OCI-LY1 (cell line): ENCODE measurements around the gene COX6B1.

ENCODE experiments used
- H2AFZ ChIP-seq: fragments of 200-600 bp; sonication (generic), shearing (Covaris generic); 2 replicates; pipeline ENCODE4 v1.6.0; 2014; ENCODE audit warnings: antibody characterized with exemption, mild to moderate bottlenecking, low read length
- H3F3A ChIP-seq: fragments of 200-600 bp; sonication (generic), shearing (Covaris generic); 2 replicates; pipeline ENCODE4 v1.6.0; 2014; ENCODE audit warnings: mild to moderate bottlenecking, antibody characterized with exemption, low read length, moderate library complexity; ENCODE audit not compliant: insufficient read depth
- H3K27ac ChIP-seq: fragments of 200-600 bp; sonication (generic); 2 replicates; pipeline ENCODE4 v1.5.1; 2014; ENCODE audit warnings: low read length, mixed run types, mild to moderate bottlenecking, low read depth; ENCODE audit not compliant: poor library complexity, severe bottlenecking
- H3K27me3 ChIP-seq: fragments of 200-600 bp; sonication (generic); 2 replicates; pipeline ENCODE4 v1.6.0; 2014; ENCODE audit warnings: antibody characterized with exemption, mild to moderate bottlenecking, low read length, moderate library complexity; ENCODE audit not compliant: insufficient read depth
- H3K36me3 ChIP-seq: fragments of 200-600 bp; sonication (generic); 2 replicates; pipeline ENCODE4 v1.6.1; 2014; ENCODE audit warnings: mild to moderate bottlenecking, antibody characterized with exemption, low read length, moderate library complexity, mixed read lengths; ENCODE audit not compliant: insufficient read depth
- H3K4me1 ChIP-seq: fragments of 200-600 bp; sonication (generic); 2 replicates; pipeline ENCODE4 v1.5.1; 2014; ENCODE audit warnings: mild to moderate bottlenecking, low read length, moderate library complexity; ENCODE audit not compliant: insufficient read depth, severe bottlenecking
- H3K4me2 ChIP-seq: fragments of 200-600 bp; sonication (generic), shearing (Covaris generic); 2 replicates; pipeline ENCODE4 v1.6.1; 2014; ENCODE audit warnings: low read length
- H3K4me3 ChIP-seq: fragments of 200-600 bp; sonication (generic); 2 replicates; pipeline ENCODE4 v1.5.1; 2014; ENCODE audit warnings: low read length, low read depth, mild to moderate bottlenecking, mixed read lengths; ENCODE audit not compliant: poor library complexity, severe bottlenecking
- H3K79me2 ChIP-seq: fragments of 200-600 bp; shearing (Covaris generic); 2 replicates; pipeline ENCODE4 v1.6.1; 2016; ENCODE audit warnings: mixed run types, low read length, mixed read lengths; ENCODE audit not compliant: insufficient read depth
- H3K9ac ChIP-seq: fragments of 200-600 bp; sonication (generic), shearing (Covaris generic); 2 replicates; pipeline ENCODE4 v1.6.1; 2014; ENCODE audit warnings: mild to moderate bottlenecking, low read length, mixed read lengths
- H3K9me2 ChIP-seq: fragments of 200-600 bp; sonication (generic), shearing (Covaris generic); 2 replicates; pipeline ENCODE4 v1.6.1; 2014; ENCODE audit warnings: low read depth, mild to moderate bottlenecking, low read length, mixed read lengths
- H3K9me3 ChIP-seq: fragments of 200-600 bp; shearing (Covaris generic); 2 replicates; pipeline ENCODE4 v1.6.1; 2014; ENCODE audit warnings: low read length, mixed read lengths
- H4K20me1 ChIP-seq: fragments of 200-600 bp; sonication (generic), shearing (Covaris generic); 2 replicates; pipeline ENCODE4 v1.6.0; 2016; ENCODE audit warnings: mild to moderate bottlenecking, low read length; ENCODE audit not compliant: insufficient read depth
- CTCF ChIP-seq: fragments of 200-600 bp; sonication (generic), shearing (Covaris generic); IDR thresholded peaks from 2 replicates; pipeline ENCODE4 v1.5.1; 2017; ENCODE audit warnings: mild to moderate bottlenecking, antibody characterized with exemption, low read length, moderate library complexity, mixed read lengths
- EZH2 ChIP-seq: fragments of 200-600 bp; sonication (generic), shearing (Covaris generic); IDR thresholded peaks from 2 replicates; pipeline ENCODE4 v1.8.0; 2017; ENCODE audit warnings: borderline replicate concordance, mixed run types, mild to moderate bottlenecking, antibody characterized with exemption, low read length, moderate library complexity, mixed read lengths

The COX6B1 gene

GRCh38 chr19:35656700-35657099 is 8.6 kb downstream of the COX6B1 start:
- Histone ChIP-seq H3F3A (no peaks in the 10 kb centered on the region), H3K9ac (no peak overlapping the region), H3K9me3 (no peaks in the 10 kb centered on the region), H3K36me3 (peaks cover 69% of the 10 kb centered on the region), H3K27ac (no peak overlapping the region), H2AFZ (no peak overlapping the region), H4K20me1 (no peaks in the 10 kb centered on the region), H3K27me3 (no peaks in the 10 kb centered on the region), H3K4me3 (no peak overlapping the region), H3K9me2 (no peaks in the 10 kb centered on the region), H3K79me2 (no peaks in the 10 kb centered on the region), H3K4me2 (no peak overlapping the region), H3K4me1 (no peaks in the 10 kb centered on the region)
- TF ChIP-seq EZH2 (no peak), CTCF (no peak)

- no peaks in the 10 kb centered on the region for H4K20me1 ChIP-seq
- H3K4me2 ChIP-seq = no peak overlapping the region
- no peaks in the 10 kb centered on the region for H3K9me2 ChIP-seq
- H3K36me3 ChIP-seq = peaks cover 62% of the 10 kb centered on the region
- no peaks in the 10 kb centered on the region for H3F3A ChIP-seq
- H3K27ac ChIP-seq = no peak overlapping the region
- no peaks in the 10 kb centered on the region for H3K4me1 ChIP-seq
- TF ChIP-seq CTCF (no peak), EZH2 (no peak)
- H3K4me3 ChIP-seq = no peak overlapping the region
- H2AFZ ChIP-seq = no peak overlapping the region
- no peaks in the 10 kb centered on the region for H3K27me3 ChIP-seq
- no peaks in the 10 kb centered on the region for H3K79me2 ChIP-seq
- H3K9ac ChIP-seq = no peak overlapping the region
- H3K9me3 ChIP-seq = no peaks in the 10 kb centered on the region
Observed at GRCh38 chr19:35657904-35658700, 10.0 kb downstream of the COX6B1 start.

- no peak overlapping the region for H3K9ac ChIP-seq
- H3K36me3 ChIP-seq = peaks cover 38% of the 10 kb centered on the region
- no peaks in the 10 kb centered on the region for H3K9me2 ChIP-seq
- H3K4me1 ChIP-seq = no peaks in the 10 kb centered on the region
- H3K4me3 ChIP-seq = no peak overlapping the region
- no peaks in the 10 kb centered on the region for H4K20me1 ChIP-seq
- H3K9me3 ChIP-seq = no peaks in the 10 kb centered on the region
- no peak overlapping the region for H3K27ac ChIP-seq
- no peak overlapping the region for H2AFZ ChIP-seq
- H3K79me2 ChIP-seq = no peaks in the 10 kb centered on the region
- H3K4me2 ChIP-seq = no peak overlapping the region
- H3F3A ChIP-seq = no peaks in the 10 kb centered on the region
- peaks cover 3% of the 10 kb centered on the region; the same call in 1 of the 2 replicates for H3K27me3 ChIP-seq
- TF ChIP-seq CTCF = no peak
- TF ChIP-seq EZH2 = no peak
Observed at GRCh38 chr19:35661995-35662340, 13.8 kb downstream of the COX6B1 start.
